HCT116 (cell line): ENCODE measurements around the gene TUBA8.

ENCODE experiments used
- ATF3 ChIP-seq: IDR thresholded peaks from 2 replicates; pipeline ENCODE4 v1.6.1; 2012
- CTCF ChIP-seq, 3 experiments: fragments of 200-600 bp in 1 of 3; sonication (generic) in 1 of 3; IDR thresholded peaks in 2 of 3; conservative IDR thresholded peaks in 1 of 3; 2 replicates each; pipeline ENCODE4 v1.5.1; 2012 to 2017; ENCODE audit warnings: low read depth in 2 of 3, low read length in 2 of 3, antibody characterized with exemption in 1 of 3, borderline replicate concordance in 1 of 3, control low read depth in 1 of 3, mild to moderate bottlenecking in 1 of 3, mixed read lengths in 1 of 3, mixed run types in 1 of 3, moderate library complexity in 1 of 3; ENCODE audit not compliant: insufficient read depth in 1 of 3
- EZH2 ChIP-seq: fragments of 200-600 bp; sonication (generic); IDR thresholded peaks from 2 replicates; pipeline ENCODE4 v1.6.1; 2017; ENCODE audit warnings: antibody characterized with exemption, mixed run types
- MAX ChIP-seq: IDR thresholded peaks from 2 replicates; pipeline ENCODE4 v1.6.1; 2012
- REST ChIP-seq: IDR thresholded peaks from 2 replicates; pipeline ENCODE4 v1.6.1; 2012; ENCODE audit warnings: low read depth

- TF ChIP-seq CTCF (IDR thresholded peaks at IDR 0.05 in 2 of 3, conservative IDR thresholded peaks at IDR 0.05 in 1 of 3; ENCODE audit: borderline replicate concordance in 1 of 3, insufficient read depth in 1 of 3, low read depth in 2 of 3, low read length in 2 of 3), result no peak
- no peak for TF ChIP-seq ATF3
- TF ChIP-seq EZH2, result no peak
- TF ChIP-seq REST, result no peak
- TF ChIP-seq MAX, result no peak
Observed at GRCh38 chr22:18062421-18062820, 48.2 kb upstream of the TUBA8 start.
